AG08395 (cell line): ENCODE data around the gene FGD5.

Source experiments
- DNase-seq: peaks from one replicate; pipeline ENCODE4 v3.0.0; 2012; ENCODE audit warnings: mixed read lengths, low spot score

Gene FGD5

DNA sequence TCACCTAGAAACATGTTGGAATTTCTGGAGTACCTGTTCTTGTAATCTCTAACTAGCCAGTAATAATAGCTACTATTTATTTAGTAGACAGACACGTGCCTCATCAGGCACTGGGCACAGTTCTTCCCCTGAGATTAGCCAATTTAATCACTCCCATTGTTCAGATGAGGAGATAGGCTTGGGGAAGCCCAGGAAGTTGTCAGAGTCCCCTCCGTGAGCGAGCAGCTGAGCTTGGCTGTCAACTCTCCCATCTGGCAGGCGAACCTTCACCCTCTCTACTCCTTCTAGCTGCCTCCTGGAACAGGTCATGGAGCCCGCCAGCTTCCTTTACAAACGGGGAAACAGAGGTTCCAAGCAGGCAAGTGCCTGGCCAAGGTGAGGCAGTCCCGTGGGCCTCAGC, 31.1 kb upstream of the FGD5 start:
- no peak for DNase-seq

DNA sequence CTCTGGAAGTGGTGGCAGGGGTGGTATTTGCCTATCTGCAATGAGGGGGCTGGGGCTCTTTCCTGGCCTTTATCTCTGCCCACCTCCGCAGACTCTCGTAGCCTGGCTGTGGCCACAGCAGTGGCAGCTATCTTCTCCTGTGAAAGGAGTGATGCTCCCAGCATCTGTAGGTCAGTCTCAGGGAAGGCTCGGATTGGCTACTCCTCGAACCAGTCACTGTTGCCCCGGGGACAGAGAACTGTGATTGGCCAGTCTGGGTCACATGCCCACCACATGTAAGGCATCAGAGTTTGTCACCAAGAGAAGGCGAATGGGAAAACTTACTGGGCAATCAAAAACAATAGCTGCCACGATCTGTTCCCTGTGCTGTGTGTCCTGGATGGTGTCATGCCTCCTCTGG, 30.1 kb upstream of the FGD5 start:
- DNase-seq: no peak

DNA sequence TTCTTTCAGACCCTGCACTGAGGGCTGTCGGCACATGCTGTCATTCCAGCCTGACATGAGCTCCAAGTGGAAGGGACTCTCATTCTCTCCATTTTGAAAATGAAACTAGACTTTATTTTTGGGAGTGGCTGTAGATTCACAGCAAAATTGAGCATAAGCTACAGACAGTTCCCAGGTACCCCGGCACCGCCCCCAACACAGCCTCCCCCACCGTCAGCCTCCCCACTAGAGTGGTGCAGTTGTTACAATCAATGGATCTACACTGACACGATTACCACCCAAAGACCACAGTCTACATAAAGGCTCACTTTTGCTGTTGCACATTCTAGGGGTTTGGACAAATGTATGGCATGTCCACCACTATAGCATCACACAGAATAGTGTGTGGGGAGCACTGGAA, 29.5 kb upstream of the FGD5 start:
- no peak for DNase-seq

DNA sequence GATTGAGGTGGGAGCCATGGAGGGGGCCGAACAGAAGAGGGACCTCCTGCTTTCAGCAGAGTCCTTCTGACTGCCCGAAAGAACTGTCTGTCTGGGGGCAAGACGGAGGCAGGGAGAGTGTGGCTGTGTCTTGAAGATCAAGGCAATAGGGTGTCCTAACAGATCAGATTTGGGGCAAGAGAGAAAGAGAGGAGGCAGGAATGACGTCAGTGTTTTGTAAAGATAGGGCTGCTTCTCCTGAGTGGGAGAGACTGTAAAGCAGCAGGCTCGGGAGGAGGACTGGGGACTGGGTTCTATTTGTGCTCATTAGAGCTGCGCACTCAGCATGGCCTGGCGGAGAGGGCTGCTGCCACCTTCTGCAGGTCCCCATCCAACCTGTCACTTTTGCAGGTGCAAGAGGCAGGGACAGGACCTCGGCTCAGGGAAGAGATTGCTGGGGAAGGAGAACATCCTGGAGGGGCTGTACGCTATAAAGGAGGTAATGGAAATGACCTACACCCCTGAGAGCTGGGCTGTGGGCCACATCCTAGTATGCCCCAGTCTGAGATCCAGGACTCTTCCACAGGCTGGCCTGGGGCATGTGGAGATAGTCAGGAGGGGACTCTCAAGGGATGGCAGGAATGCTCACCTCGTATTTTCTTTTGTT, 29.0 kb upstream of the FGD5 start:
- DNase-seq: no peak

- DNase-seq: peak; percentile 63
Observed at GRCh38 chr3:14791343-14791945, 27.3 kb upstream of the FGD5 start.

GRCh38 chr3:14792691-14793121, 26.1 kb upstream of the FGD5 start:
- DNase-seq: no peak

DNA sequence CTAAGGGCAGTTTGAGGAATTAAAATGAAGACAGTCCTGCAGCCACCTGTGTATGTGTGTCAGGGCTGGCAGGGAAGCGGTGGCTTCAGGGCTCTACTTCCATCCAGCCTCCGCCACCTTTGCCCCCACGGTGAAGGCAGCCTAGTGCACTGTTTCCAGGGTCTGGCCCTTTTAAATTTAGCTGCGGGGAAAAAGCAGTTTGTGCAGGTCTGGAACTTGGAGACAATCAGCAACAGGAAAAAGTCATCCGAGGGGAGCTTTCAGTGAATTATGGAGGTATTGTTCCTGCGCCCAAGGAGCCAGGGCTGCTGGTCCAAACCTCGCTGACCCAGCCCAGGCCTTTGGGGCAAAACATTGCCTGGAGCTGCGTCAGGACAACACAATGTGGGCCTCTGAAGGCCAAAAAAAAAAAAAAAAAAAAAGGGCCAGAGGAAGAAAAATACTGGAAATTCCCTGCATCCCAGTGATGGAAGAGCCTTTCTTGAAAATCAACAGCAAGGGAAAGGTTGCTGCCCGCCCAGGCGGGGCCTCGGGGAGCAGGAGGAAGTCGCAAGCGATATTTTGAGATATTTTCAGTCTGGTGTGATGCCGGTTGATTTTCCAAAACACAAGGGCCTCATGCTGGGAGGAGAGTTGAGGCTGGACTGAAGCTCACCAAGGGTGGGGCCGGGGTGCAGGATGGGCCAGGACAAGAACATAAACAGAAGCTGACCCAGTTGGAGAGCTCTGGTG, 25.5 kb upstream of the FGD5 start:
- no peak for DNase-seq

- no peak for DNase-seq
Observed at GRCh38 chr3:14793858-14794234, 24.9 kb upstream of the FGD5 start.

DNA sequence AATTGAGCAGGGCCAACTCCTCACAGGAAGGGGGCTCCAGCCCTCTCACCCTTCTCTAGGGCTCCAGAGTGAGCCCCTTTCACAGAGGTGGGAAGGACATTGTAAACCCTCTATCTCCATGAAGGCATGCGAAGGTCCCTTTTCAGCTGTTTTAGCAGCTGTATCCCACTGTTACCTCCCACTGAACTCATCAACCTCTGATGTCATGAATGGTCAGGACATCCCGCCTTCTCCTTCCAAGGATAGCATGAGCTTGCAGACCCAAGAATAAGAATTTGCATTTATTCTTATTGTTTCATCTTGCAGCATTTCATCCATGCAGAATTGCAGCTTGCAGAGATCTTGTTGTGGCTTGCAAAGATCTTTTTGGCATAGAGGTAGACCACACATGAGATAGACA, 24.3 kb upstream of the FGD5 start:
- no peak for DNase-seq

- no peak for DNase-seq
Observed at GRCh38 chr3:14795996-14796395, 22.8 kb upstream of the FGD5 start.

GRCh38 chr3:14796403-14797077, 22.2 kb upstream of the FGD5 start:
- DNase-seq: no peak

- DNase-seq: no peak
Observed at GRCh38 chr3:14797731-14798130, 21.0 kb upstream of the FGD5 start.

GRCh38 chr3:14798231-14798630, 20.5 kb upstream of the FGD5 start:
- DNase-seq: no peak

DNA sequence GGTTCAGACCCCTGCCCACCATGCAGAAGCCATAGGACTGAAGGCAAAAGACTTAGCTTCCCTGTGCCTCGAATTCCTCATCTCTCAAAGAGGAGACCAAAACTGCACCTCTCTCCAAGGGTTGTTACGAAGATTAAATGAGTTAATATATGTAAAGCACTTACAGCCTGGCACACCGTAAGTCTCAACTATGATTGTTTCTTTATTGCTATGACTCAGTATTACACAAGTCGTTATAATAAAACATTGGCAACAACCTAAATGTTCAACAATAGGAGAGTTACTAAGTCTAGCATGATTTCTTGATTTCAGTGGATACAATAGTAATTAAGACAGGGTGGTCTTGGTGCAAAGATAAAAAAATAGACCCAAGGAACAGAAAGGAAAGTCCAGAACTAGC, 19.6 kb upstream of the FGD5 start:
- DNase-seq: no peak

DNA sequence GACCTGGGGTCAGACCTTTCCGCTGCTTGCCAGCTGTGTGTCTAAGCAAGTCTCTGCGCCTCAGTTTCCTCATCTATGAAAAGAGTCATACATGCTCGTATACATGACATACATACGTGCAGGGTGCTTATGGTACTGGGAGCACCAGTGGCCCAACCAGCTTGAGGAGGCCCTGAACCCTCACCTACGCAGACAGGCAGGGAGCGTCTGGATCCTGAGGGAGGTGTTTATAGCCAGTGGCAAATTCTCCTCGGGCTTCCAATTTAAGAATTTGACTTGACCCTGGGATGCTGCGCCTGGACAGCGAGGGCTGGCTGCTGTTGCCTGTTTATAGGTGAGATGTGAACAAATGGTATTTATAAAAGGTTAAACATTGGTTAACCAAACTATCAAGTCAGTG, 17.7 kb upstream of the FGD5 start:
- DNase-seq: no peak

GRCh38 chr3:14801668-14802380, 16.9 kb upstream of the FGD5 start:
- DNase-seq: no peak

DNA sequence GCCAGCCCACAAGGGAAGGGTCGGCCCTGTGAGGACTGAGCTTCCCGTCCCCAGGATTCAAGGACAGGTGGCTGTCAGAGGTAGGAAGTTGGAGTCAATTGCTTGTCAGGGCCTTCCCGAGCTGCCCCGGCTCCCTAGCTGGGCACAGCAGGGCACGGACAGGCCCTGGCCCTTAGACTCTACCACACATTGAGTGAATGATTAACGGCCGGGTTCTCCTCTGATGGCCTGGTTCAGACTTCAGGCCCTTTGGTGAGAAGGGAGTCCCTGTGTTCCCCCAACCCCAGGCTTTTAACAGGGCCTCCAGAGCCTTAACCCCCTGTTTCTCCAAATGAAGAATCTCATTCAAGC, 16.4 kb upstream of the FGD5 start:
- DNase-seq: no peak

GRCh38 chr3:14803101-14803980, 15.4 kb upstream of the FGD5 start:
- peak; percentile 68 for DNase-seq

DNA sequence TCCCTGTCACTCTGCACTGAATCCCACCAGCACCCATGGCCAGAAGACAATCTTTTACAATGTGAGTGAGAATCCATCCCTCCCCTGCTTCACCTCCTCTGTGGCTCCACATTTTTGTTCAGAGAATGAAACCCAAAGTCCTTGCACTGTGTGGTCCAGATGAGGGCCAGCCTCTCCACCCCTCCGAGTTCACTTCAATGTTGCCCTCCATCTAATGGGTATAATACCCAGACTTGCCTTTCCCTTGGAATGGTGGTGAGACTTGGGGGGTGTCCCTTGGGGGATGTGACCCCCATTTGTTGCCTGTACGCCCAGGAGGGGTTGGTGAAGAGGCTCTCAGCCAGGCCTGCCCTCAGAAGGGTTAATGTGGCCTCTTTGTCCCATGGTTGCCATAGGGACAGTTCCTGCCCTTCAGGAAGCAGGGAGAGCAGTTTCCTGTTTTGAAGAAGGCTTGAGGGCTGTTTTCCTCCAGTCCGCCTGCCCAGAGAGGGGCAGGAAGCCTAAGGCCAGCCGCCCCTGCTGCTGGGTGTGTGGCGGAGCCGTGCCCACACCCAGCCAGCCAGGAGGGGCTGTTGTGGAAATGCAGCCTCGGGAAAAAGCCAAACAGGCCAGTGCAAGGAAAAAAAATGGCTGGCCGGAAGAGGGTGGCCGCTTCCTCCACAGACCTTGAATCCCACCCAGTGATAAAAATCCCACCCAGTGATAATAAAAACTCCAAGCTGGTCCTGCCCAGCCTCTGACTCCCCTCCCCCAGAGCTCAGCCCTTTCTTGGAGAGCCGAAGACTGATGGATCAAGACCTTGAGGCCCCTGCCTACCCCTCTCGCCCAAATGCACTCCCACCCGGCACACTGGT, 14.6 kb upstream of the FGD5 start:
- DNase-seq: no peak
